Measurements from ENCODE around the gene ORAI2.
"Not testable (repeated sequence)": the region's sequence is repeated elsewhere in the genome, so short reads cannot be mapped to it uniquely, and the experiment has no call there.

The ORAI2 gene

DNA sequence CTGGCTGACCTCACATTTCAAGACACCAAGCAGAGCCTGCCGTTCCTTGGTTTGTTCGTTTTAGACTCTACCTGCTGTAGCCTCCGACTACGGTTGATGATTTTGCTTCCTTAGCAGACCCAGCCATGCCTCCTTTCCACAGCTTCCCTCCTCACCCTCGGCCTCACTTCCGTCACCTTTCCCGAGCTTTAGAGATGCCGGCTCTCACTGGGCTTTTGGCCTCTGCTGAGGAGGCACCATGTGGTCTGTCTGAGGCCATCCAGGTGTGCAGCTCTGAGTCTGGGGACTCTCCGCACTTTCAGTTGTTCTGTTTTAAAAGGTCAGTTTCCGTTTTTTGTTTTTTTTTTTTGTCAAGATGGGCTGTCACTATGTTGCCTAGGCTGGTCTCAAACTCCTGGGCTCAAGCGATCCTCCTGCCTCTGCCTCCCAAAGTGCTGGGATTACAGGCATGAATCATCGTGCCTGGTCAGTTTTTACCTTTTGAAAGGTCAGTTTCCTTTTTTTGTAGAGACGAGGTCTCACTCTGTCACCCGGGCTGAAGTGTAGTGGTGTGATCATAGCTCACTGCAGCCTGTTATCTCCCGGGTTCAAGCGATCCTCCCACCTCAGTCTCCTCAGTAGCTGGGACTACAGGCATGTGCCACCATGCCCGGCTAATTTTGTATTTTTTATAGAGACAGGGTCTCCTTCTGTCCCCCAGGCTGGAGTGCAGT is 11.7 kb downstream of the ORAI2 start:
- intact Hi-C loops (cut with DNase I), result no loop called here
- DNase-seq, result no peak

GRCh38 chr7:102445674-102446071 is 12.3 kb downstream of the ORAI2 start:
- intact Hi-C loops (cut with DNase I), result no loop called here
- no peak for DNase-seq

GRCh38 chr7:102446387-102447156 is 13.2 kb downstream of the ORAI2 start:
- intact Hi-C loops (cut with DNase I), result no loop called here
- no peak for DNase-seq

DNA sequence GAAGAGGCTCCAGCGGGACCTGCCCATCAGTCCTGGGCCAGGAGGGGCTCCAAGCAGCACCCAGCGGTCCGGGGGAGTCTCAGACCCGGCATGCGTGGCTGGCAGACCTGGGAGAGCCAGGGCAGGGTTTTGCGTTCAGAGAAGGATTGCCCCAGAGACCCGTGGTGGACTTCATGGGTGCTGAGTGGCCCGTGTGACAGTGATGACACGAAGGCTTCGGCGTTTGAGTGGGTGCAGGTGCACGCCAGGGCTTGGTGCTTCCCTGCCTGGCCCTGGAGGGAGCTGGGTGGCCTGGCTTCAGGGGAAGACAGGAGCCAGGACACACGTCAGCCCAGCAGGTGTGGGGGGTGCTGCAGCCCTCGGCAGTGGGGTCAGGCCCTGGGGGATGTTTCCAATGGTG is 13.9 kb downstream of the ORAI2 start:
- intact Hi-C loops (cut with DNase I), result no loop called here
- no peak for DNase-seq

DNA sequence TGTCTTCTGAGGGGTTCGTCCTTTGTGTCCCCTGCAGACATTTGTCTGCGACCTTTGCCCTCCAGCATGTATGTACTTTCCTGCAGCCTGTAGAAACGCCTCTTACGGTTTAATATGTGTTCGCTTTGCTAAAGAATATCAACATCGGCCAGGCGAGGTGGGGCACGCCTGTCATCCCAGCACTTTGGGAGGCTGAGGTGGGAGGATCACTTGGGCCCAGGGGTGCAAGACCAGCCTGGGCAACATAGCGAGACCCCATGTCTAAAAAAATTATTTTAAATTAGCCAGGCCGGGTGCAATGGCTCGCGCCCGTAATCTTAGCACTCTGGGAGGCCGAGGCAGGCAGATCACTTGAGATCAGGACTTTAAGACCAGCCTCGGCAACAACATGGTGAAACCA is 15.8 kb downstream of the ORAI2 start:
- DNase-seq, result no peak
- intact Hi-C loops (cut with DNase I), result no loop called here

GRCh38 chr7:102450242-102450641 is 16.9 kb downstream of the ORAI2 start:
- DNase-seq, result peak in 7 of 10 donors; percentile 51 to 93 (median 63)
- intact Hi-C loops (cut with DNase I), result no loop called here

GRCh38 chr7:102451371-102452054 is 18.1 kb downstream of the ORAI2 start:
- no peak for DNase-seq
- intact Hi-C loops (cut with DNase I), result no loop called here

- no peak for DNase-seq
- intact Hi-C loops (cut with DNase I), result no loop called here
These were observed 19.1 kb downstream of the ORAI2 start for GRCh38 chr7:102452451-102452850.

GRCh38 chr7:102453319-102453718 is 19.9 kb downstream of the ORAI2 start:
- DNase-seq, result no peak
- intact Hi-C loops (cut with DNase I), result no loop called here

GRCh38 chr7:102454468-102454867 is 21.1 kb downstream of the ORAI2 start:
- no peak for DNase-seq
- intact Hi-C loops (cut with DNase I), result no loop called here

- DNase-seq; intact Hi-C loops (cut with DNase I): not testable (repeated sequence)
These were observed 21.6 kb downstream of the ORAI2 start for GRCh38 chr7:102454932-102455331.

DNA sequence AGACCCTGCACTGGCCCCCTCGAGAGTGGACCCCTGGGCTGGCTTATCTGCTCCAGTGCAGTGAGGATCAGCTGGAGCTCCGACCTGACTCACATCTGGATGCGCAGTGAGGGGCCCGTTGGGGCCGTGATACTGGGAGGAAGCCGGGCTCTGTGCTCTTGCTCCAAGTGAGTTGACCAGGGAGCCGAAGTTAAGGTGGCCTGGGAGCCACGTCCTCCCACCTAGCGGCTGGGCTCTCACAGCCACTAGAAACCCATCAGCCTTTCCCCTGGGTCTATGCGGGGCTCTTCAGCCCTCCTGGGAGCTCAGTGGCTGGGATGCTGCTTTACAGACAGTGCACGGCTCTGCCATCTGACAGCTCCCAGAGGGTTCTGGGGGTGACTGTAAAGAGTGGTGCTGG is 22.2 kb downstream of the ORAI2 start:
- no peak for DNase-seq

GRCh38 chr7:102456327-102456726 is 23.0 kb downstream of the ORAI2 start:
- DNase-seq, result no peak
- intact Hi-C loops (cut with DNase I), result no loop called here

More for the DNA sequence above, 22.2 kb downstream of the ORAI2 start:
- intact Hi-C loops (cut with DNase I), result no loop called here

DNA sequence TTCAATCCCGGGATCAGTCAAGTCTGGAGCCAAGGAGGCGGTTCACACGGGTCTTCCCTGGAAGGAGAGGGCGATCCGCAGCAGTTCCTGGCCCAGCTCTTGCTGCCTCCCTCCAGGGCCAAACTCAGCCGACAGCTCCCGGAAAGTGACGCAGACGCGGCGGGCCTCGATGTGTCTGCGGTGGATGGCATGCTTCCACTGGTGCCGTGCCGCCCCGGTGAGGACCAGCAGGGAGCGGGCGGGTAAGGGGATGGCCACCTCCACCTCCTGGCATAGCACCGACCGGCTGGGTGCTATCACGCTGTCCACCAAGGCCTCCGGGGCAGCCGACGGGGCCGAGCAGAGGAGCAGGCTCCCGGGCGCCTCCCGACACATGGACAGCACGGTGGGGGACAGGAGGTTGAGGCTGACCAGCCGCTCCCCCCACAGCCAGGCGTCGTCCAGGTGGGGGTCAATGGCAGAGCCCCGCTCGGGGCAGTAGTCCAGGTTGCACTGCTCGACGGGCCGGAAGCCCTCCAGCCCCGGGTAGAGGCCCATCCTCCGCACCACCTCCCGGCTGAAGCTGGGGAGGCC is 24.1 kb downstream of the ORAI2 start:
- DNase-seq, result no peak
- intact Hi-C loops (cut with DNase I), result no loop called here

GRCh38 chr7:102459221-102459844 is 26.0 kb downstream of the ORAI2 start:
- DNase-seq, result no peak
- intact Hi-C loops (cut with DNase I), result no loop called here

GRCh38 chr7:102460467-102460866 is 27.1 kb downstream of the ORAI2 start:
- intact Hi-C loops (cut with DNase I), result loop anchor here (10.0 kb wide), 1 partner anchor 46 kb away; no protein-coding TSS in a partner anchor
- no peak for DNase-seq

DNA sequence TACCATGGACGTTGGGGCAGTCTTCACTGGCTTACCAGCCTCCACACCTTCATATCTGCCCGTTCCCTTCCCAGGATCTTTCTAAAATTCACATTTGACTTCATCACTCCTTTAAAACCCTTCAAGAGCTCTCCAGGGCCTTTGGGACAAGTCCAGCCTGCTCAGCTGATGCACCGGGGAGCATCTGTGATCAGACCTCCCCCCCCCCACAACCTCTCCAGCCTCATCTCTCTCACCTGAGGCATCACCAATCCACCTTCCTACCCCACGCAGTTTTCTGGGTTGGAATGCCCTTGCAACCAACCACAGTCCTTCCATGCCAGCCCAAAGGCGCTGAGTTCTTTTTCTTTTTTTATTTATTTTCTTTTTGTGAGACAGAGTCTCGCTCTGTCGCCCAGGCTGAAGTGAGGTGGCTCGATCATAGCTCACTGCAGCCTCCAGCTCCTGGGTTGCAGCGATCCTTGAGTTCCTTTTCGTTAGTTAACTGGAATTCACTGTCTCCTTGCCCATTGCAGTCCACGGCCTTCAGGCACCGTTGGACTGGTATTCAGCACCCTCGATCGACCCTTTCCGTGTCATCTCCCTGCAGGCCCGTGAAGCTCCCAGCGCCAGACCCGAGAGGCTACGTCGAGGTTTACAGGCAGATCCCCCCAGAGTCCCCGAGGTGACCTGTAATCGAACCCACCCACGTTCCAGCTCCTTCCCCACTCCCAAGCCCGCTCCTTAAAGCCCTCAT is 30.6 kb downstream of the ORAI2 start:
- peak in 2 of 10 donors; percentile 56 to 77 for DNase-seq
- intact Hi-C loops (cut with DNase I), result loop anchor here (10.0 kb wide), 1 partner anchor 49 kb away; no protein-coding TSS in a partner anchor

GRCh38 chr7:102464577-102465280 is 31.4 kb downstream of the ORAI2 start, which contains the start of the genes ALKBH4 and LRWD1:
Gene ALKBH4 (minus strand): TSS chr7:102464863. CDS start chr7:102464836, 27 bp downstream.
Gene LRWD1 (plus strand): TSS chr7:102464984. CDS start chr7:102465081, 97 bp downstream.
- intact Hi-C loops (cut with DNase I), result loop anchor here (10.0 kb wide), 1 partner anchor 50 kb away; no protein-coding TSS in a partner anchor
- DNase-seq, result peak; percentile 83 to 99 (median 92)

DNA sequence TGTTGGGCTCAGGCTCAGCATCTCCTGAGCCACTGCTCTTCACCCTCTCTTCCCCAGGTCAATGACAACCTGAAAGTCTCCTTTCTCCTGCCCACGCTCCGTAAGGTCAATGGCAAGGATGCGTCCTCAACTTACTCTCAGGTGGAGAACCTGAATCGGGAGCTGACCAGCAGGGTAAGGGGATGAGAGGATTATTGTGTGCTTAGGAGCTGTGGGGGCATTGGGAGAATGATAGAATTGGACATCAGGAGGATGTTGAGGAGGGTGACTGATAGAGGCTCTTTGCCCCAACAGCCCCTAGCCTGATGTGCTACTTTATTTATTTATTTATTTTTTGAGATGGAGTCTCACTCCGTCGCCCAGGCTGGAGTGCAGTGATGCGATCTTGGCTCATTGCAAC is 32.7 kb downstream of the ORAI2 start:
- intact Hi-C loops (cut with DNase I), result loop anchor here (10.0 kb wide), 1 partner anchor 51 kb away; no protein-coding TSS in a partner anchor
- DNase-seq, result peak in 1 of 10 donors; percentile 8

Measured in posterior cingulate gyrus (tissue), 11 donors.